SU-DHL-6 (cell line): ENCODE results near the gene PCP4L1.
"Not testable (repeated sequence)": the region's sequence is repeated elsewhere in the genome, so short reads cannot be mapped to it uniquely, and the experiment has no call there.

Experiments
- H2AFZ ChIP-seq: fragments of 200-600 bp; sonication (generic); 2 replicates; pipeline ENCODE4 v1.6.1; 2014; ENCODE audit warnings: low read depth, mild to moderate bottlenecking, moderate library complexity, mixed read lengths, antibody characterized with exemption, low read length; ENCODE audit not compliant: severe bottlenecking
- H3F3A ChIP-seq: fragments of 200-600 bp; shearing (Covaris generic); 2 replicates; pipeline ENCODE4 v1.6.0; 2016; ENCODE audit warnings: antibody characterized with exemption, mild to moderate bottlenecking; ENCODE audit not compliant: insufficient read depth
- H3K27ac ChIP-seq: fragments of 200-600 bp; sonication (generic); 2 replicates; pipeline ENCODE4 v1.5.1; 2016; ENCODE audit warnings: low read depth, mild to moderate bottlenecking, low read length, moderate library complexity, mixed read lengths
- H3K27me3 ChIP-seq: fragments of 200-600 bp; sonication (generic), shearing (Covaris generic); 2 replicates; pipeline ENCODE4 v1.6.0; 2014; ENCODE audit warnings: mild to moderate bottlenecking, low read length
- H3K36me3 ChIP-seq: fragments of 200-600 bp; sonication (generic); 2 replicates; pipeline ENCODE4 v1.6.1; 2014; ENCODE audit warnings: mild to moderate bottlenecking, low read length, mixed read lengths
- H3K4me2 ChIP-seq: fragments of 300-600, 200-600 bp; shearing (Covaris generic), sonication (generic); 2 replicates; pipeline ENCODE4 v1.6.0; 2014; ENCODE audit warnings: low read length, low read depth, mild to moderate bottlenecking; ENCODE audit not compliant: poor library complexity, severe bottlenecking
- H3K4me3 ChIP-seq: fragments of 200-600 bp; sonication (generic); 2 replicates; pipeline ENCODE4 v1.5.1; 2014; ENCODE audit warnings: antibody characterized with exemption, low read length, mild to moderate bottlenecking, mixed read lengths; ENCODE audit not compliant: insufficient read depth, poor library complexity, severe bottlenecking
- H3K79me2 ChIP-seq: fragments of 200-600 bp; sonication (generic); 2 replicates; pipeline ENCODE4 v1.6.1; 2014; ENCODE audit warnings: mild to moderate bottlenecking, low read length, moderate library complexity; ENCODE audit not compliant: insufficient read depth
- H3K9ac ChIP-seq: fragments of 200-600 bp; sonication (generic); 2 replicates; pipeline ENCODE4 v1.7.0; 2014; ENCODE audit warnings: mild to moderate bottlenecking, low read length
- H3K9me2 ChIP-seq: fragments of 200-600 bp; sonication (generic); replicated peaks from 2 replicates; pipeline ENCODE4 v1.6.1; 2014; ENCODE audit warnings: low read length; ENCODE audit not compliant: insufficient read depth
- H3K9me3 ChIP-seq: fragments of 200-600 bp; sonication (generic); 2 replicates; pipeline ENCODE4 v1.6.1; 2014; ENCODE audit warnings: low read length, mixed read lengths; ENCODE audit not compliant: insufficient read depth
- H4K20me1 ChIP-seq: fragments of 200-600 bp; sonication (generic); 2 replicates; pipeline ENCODE4 v1.6.1; 2014; ENCODE audit warnings: low read depth, mild to moderate bottlenecking, antibody characterized with exemption, low read length, moderate library complexity, mixed read lengths
- EZH2phosphoT487 ChIP-seq: fragments of 200-600 bp; sonication (generic), shearing (Covaris generic); conservative IDR thresholded peaks from 2 replicates; pipeline ENCODE4 v1.6.1; 2018; ENCODE audit warnings: mild to moderate bottlenecking, antibody characterized with exemption, low read length, moderate library complexity, mixed read lengths
- TF ChIP-seq, protein P1 (sequence below): fragments of 200-600 bp; sonication (generic); IDR thresholded peaks from one replicate; pipeline ENCODE4 v1.5.1; 2017; ENCODE audit warnings: antibody characterized with exemption, mild to moderate bottlenecking, low read length, moderate library complexity; ENCODE audit not compliant: insufficient read depth, poor library complexity, severe bottlenecking

Gene PCP4L1

DNA sequence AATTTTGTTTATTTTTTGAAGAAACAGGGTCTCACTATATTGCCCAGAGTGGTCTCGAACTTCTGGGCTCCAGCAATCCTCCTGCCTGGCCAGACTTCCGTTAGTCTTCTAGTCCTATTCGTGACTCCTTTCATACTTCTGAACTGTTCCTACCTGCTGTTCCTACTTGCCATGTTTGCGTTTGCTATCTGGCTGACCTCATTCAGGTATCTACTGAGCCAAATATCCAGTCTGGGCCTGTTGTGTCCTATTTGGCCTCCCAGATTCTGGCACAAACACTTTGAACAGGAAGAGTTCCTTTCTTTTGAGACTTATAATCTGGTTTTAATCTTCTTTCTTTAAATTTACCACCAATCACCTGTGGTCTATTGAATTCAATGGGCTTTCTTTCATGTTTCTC, 13.7 kb upstream of the PCP4L1 start:
- TF ChIP-seq, protein P1, sequence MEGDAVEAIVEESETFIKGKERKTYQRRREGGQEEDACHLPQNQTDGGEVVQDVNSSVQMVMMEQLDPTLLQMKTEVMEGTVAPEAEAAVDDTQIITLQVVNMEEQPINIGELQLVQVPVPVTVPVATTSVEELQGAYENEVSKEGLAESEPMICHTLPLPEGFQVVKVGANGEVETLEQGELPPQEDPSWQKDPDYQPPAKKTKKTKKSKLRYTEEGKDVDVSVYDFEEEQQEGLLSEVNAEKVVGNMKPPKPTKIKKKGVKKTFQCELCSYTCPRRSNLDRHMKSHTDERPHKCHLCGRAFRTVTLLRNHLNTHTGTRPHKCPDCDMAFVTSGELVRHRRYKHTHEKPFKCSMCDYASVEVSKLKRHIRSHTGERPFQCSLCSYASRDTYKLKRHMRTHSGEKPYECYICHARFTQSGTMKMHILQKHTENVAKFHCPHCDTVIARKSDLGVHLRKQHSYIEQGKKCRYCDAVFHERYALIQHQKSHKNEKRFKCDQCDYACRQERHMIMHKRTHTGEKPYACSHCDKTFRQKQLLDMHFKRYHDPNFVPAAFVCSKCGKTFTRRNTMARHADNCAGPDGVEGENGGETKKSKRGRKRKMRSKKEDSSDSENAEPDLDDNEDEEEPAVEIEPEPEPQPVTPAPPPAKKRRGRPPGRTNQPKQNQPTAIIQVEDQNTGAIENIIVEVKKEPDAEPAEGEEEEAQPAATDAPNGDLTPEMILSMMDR: no peak
- no peak for TF ChIP-seq EZH2phosphoT487
- no peak overlapping the region for H2AFZ ChIP-seq
- no peaks in the 10 kb centered on the region for H3K36me3 ChIP-seq

DNA sequence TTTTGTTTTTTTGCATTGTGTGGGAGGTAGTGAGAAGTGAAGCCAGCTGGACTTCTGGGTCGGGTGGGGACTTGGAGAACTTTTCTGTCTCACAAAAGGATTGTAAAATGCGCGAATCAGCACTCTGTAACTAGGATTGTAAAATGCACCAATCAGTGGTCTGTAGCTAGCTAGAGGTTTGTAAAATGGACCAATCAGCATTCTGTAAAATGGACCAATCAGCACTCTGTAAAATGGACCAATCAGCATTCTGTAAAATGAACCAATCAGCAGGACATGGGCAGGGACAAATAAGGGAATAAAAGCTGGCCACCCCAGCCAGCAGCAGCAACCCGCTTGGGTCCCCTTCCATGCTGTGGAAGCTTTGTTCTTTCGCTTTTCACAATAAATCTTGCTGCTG, 8.4 kb upstream of the PCP4L1 start:
- H3K79me2 ChIP-seq, H3K27me3 ChIP-seq, H3K9ac ChIP-seq, H3K4me2 ChIP-seq, H2AFZ ChIP-seq, H3F3A ChIP-seq, H3K9me2 ChIP-seq, H3K4me3 ChIP-seq, H3K36me3 ChIP-seq, H3K9me3 ChIP-seq, H3K27ac ChIP-seq, H4K20me1 ChIP-seq: not testable (repeated sequence)

More for the DNA sequence above, 13.7 kb upstream of the PCP4L1 start:
- no peak overlapping the region for H3K9ac ChIP-seq
- no peaks in the 10 kb centered on the region for H3F3A ChIP-seq
- no peaks in the 10 kb centered on the region for H3K9me3 ChIP-seq
- H3K4me3 ChIP-seq: no peak overlapping the region
- no peaks in the 10 kb centered on the region for H4K20me1 ChIP-seq
- no peaks in the 10 kb centered on the region for H3K27me3 ChIP-seq
- H3K9me2 ChIP-seq: no peaks in the 10 kb centered on the region
- no peak overlapping the region for H3K27ac ChIP-seq
- no peaks in the 10 kb centered on the region for H3K79me2 ChIP-seq
- H3K4me2 ChIP-seq: no peak overlapping the region

DNA sequence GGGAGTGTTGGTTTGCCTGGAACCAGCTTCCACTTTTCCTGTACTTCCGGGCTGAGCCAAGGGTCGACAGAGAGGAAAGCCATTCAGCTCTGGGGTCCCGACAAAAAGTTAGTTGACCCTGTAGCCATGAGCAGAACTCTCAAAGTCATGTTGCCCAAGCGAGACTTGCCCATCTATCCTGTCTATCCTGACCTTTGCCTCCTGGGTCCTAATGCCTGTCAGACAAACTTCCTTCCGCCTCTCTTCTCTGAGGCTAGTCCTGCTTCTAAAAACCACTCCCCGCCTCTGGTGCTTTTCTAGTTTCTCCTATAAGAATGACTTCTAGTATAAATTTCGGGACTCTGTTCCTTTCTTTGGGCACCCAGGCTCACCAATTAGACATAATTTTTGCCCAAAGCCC, 7.7 kb upstream of the PCP4L1 start:
- Histone ChIP-seq H3K4me3 (no peak overlapping the region), H3K9ac (no peak overlapping the region), H3F3A (no peaks in the 10 kb centered on the region), H3K4me2 (no peak overlapping the region), H3K36me3 (no peaks in the 10 kb centered on the region), H3K79me2 (no peaks in the 10 kb centered on the region), H2AFZ (no peak overlapping the region), H4K20me1 (no peaks in the 10 kb centered on the region), H3K27me3 (no peaks in the 10 kb centered on the region), H3K9me3 (no peaks in the 10 kb centered on the region), H3K27ac (no peak overlapping the region), H3K9me2 (no peaks in the 10 kb centered on the region)
- TF ChIP-seq, protein P1: no peak
- TF ChIP-seq EZH2phosphoT487: no peak

DNA sequence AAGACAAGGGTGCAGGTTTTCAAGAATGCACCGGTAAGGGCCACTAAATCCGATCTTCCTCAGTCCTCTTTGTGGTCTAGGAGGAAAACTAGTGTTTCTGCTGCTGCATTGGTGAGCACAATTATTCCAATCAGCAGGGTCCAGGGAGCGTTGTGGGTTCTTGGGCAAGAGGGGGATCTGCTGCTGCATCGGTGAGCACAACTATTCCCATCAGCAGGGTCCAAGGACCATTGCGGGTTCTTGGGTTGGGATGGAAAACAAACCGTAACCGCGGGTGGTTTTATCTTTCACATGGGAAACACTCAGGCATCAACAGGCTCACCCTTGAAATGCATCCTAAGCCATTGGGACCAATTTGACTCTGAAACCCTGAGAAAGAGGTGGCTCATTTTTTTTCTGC, 7.0 kb upstream of the PCP4L1 start:
- no peaks in the 10 kb centered on the region for H3F3A ChIP-seq
- no peaks in the 10 kb centered on the region for H3K27me3 ChIP-seq
- H3K9me2 ChIP-seq: no peaks in the 10 kb centered on the region
- H3K9ac ChIP-seq: no peak overlapping the region
- no peak for TF ChIP-seq EZH2phosphoT487
- TF ChIP-seq, protein P1: no peak
- no peaks in the 10 kb centered on the region for H3K79me2 ChIP-seq
- no peak overlapping the region for H3K27ac ChIP-seq
- no peak overlapping the region for H3K4me2 ChIP-seq
- H3K9me3 ChIP-seq: no peaks in the 10 kb centered on the region
- no peak overlapping the region for H2AFZ ChIP-seq
- no peak overlapping the region for H3K4me3 ChIP-seq
- H3K36me3 ChIP-seq: no peaks in the 10 kb centered on the region
- no peaks in the 10 kb centered on the region for H4K20me1 ChIP-seq

DNA sequence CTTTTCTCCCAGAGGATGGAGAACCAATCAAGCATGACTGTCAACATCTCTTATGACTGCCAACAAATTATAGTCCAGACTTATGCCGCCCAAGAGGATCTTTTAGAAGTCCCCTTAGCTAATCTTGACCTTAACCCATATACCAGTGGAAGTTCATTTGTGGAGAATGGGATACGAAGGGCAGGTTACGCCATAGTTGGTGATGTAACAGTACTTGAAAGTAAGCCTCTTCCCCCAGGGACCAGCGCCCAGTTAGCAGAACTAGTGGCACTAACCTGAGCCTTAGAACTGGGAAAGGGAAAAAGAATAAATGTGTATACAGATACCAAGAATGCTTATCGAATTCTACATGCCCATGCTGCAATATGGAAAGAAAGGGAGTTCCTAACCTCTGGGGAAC, 3.2 kb upstream of the PCP4L1 start:
- not testable (repeated sequence) for H3K27me3 ChIP-seq, H3K27ac ChIP-seq, H3K9ac ChIP-seq, H3K9me2 ChIP-seq, H4K20me1 ChIP-seq, H3K79me2 ChIP-seq, H3K9me3 ChIP-seq, H3K36me3 ChIP-seq, H3K4me2 ChIP-seq, H2AFZ ChIP-seq, H3K4me3 ChIP-seq, H3F3A ChIP-seq

DNA sequence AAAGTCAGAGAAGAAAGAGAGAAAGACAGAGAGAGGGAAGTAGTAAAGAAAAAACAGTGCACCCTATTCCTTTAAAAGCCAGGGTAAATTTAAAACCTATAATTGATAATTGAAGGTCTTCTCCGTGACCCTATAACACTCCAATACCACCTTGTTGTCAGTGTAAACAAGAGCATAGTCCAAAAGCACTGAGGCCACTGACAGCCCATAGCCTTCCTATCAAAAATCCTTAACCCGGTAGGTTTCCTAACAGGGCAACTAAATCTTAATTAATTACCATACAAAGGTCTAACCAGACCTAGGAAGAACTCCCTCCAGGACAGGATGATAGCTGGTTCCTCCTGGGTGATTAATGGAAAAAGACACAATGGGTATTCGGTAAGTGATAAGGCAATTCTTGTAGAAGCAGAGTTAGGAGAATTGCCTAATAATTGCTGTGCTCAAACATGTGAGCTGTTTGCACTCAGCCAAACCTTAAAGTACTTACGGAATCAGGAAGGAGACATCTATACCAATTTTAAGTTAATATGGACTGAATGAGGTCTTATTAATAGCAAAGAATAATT, 2.5 kb upstream of the PCP4L1 start:
- not testable (repeated sequence) for H3K9me2 ChIP-seq, H3K9me3 ChIP-seq, H2AFZ ChIP-seq, H3K27ac ChIP-seq, H3K4me3 ChIP-seq, H3K27me3 ChIP-seq, H3K4me2 ChIP-seq, H3K36me3 ChIP-seq, H3K9ac ChIP-seq, H3F3A ChIP-seq, H3K79me2 ChIP-seq, H4K20me1 ChIP-seq
